GM12891 (cell line): ENCODE data around the gene CD276.
"Not testable (repeated sequence)": the region's sequence is repeated elsewhere in the genome, so short reads cannot be mapped to it uniquely, and the experiment has no call there.

Experiments
- PAX5 ChIP-seq: IDR thresholded peaks from 2 replicates; pipeline ENCODE4 v1.6.1; 2011; ENCODE audit warnings: low read length, moderate library complexity, mild to moderate bottlenecking; ENCODE audit not compliant: insufficient read depth, severe bottlenecking
- POLR2A ChIP-seq: IDR thresholded peaks from 2 replicates; pipeline ENCODE4 v1.6.1; 2011; ENCODE audit warnings: low read depth, low read length, control low read depth
- POLR2AphosphoS5 ChIP-seq: IDR thresholded peaks from 2 replicates; pipeline ENCODE4 v1.6.1; 2011; ENCODE audit warnings: low read depth, low read length, control low read depth
- TAF1 ChIP-seq: IDR thresholded peaks from 2 replicates; pipeline ENCODE4 v1.6.1; 2011; ENCODE audit warnings: low read depth, low read length, control low read depth

DNA sequence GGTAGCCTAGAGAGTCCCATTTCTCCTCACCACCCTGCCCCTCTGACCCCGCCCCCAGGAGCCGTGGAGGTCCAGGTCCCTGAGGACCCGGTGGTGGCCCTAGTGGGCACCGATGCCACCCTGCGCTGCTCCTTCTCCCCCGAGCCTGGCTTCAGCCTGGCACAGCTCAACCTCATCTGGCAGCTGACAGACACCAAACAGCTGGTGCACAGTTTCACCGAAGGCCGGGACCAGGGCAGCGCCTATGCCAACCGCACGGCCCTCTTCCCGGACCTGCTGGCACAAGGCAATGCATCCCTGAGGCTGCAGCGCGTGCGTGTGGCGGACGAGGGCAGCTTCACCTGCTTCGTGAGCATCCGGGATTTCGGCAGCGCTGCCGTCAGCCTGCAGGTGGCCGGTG, 19.4 kb downstream of the CD276 start:
- not testable (repeated sequence) for TF ChIP-seq POLR2A, TAF1, PAX5, POLR2AphosphoS5
